ENCODE measurements around the gene ADIRF. TPM values are rescaled to one million over a fixed set of nuclear protein-coding genes. Genes with fewer than 3 reads are reported as not detected.
A peak's percentile ranks its signal among the peaks of the same experiment; 100 is the strongest.

ADIRF gene
- total RNA-seq, 1 donor from 2014 or later: 1.4 TPM

- DNase-seq (ENCODE audit: low read depth): no peak
- H3K4me3 ChIP-seq (ENCODE audit: low read depth, low read length): no peak overlapping the region
- no peak for TF ChIP-seq CTCF (conservative IDR thresholded peaks at IDR 0.05; ENCODE audit: low read depth, low read length)
These were observed 9.2 kb upstream of the ADIRF start for GRCh38 chr10:86958901-86959736.

GRCh38 chr10:86959737-86960002 is 8.6 kb upstream of the ADIRF start:
- no peak for DNase-seq (ENCODE audit: low read depth)
- TF ChIP-seq CTCF (conservative IDR thresholded peaks at IDR 0.05; ENCODE audit: low read depth, low read length): no peak
- H3K4me3 ChIP-seq (ENCODE audit: low read depth, low read length): no peak overlapping the region

GRCh38 chr10:86960003-86960862 is 8.0 kb upstream of the ADIRF start:
- no peak overlapping the region for H3K4me3 ChIP-seq (ENCODE audit: low read depth, low read length)
- peak; percentile 97 for TF ChIP-seq CTCF (conservative IDR thresholded peaks at IDR 0.05; ENCODE audit: low read depth, low read length)
- DNase-seq (ENCODE audit: low read depth): no peak

GRCh38 chr10:86960863-86961434 is 7.3 kb upstream of the ADIRF start:
- no peak for DNase-seq (ENCODE audit: low read depth)
- TF ChIP-seq CTCF (conservative IDR thresholded peaks at IDR 0.05; ENCODE audit: low read depth, low read length): no peak
- no peak overlapping the region for H3K4me3 ChIP-seq (ENCODE audit: low read depth, low read length)

- no peak for TF ChIP-seq CTCF (conservative IDR thresholded peaks at IDR 0.05; ENCODE audit: low read depth, low read length)
- no peak for DNase-seq (ENCODE audit: low read depth)
- no peak overlapping the region for H3K4me3 ChIP-seq (ENCODE audit: low read depth, low read length)
These were observed 6.7 kb upstream of the ADIRF start for GRCh38 chr10:86961481-86962091.

GRCh38 chr10:86962136-86962980 is 5.9 kb upstream of the ADIRF start:
- H3K4me3 ChIP-seq (ENCODE audit: low read depth, low read length): no peak overlapping the region
- TF ChIP-seq CTCF (conservative IDR thresholded peaks at IDR 0.05; ENCODE audit: low read depth, low read length): no peak
- DNase-seq (ENCODE audit: low read depth): no peak
